GM21723 (cell line): ENCODE data around the gene BACH1.

Experiments used
- ATAC-seq: cut with Tn5 transposase; IDR thresholded peaks from one replicate; pipeline ENCODE4 v1.9.1; 2021; ENCODE audit warnings: mild to moderate bottlenecking, moderate library complexity; ENCODE audit not compliant: unreplicated experiment

BACH1 gene

GRCh38 chr21:29313662-29314408 lies 15.1 kb downstream of the BACH1 start:
- no peak for ATAC-seq

DNA sequence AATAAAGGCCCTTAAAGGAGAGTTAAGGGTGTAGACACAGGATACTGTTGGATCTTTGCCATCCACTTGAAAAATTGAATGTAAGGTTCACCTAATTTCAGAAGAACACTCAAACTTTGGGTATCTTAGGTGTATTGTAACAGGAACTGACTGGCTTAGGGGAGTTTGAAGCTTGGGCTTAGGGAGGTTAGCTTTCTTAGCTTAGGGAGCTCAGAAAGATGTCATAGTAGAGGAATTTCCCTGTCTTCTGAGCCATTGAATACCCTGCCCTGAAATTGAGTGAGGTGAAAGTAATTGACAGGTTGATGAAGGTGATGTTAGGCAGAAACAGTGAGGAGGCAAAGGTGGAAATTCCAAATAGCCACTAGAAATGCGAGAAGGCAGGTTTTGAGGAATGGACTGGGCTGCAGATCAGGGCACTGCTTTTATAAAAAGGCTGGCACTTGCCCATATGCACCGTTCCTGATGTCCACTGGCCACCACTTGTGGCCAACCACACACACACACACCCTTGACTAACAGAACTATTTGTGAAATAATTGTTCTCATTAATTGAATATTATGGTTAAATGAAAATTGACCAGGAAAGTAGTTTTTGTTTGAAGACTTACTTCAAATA lies 16.5 kb downstream of the BACH1 start:
- ATAC-seq: no peak

DNA sequence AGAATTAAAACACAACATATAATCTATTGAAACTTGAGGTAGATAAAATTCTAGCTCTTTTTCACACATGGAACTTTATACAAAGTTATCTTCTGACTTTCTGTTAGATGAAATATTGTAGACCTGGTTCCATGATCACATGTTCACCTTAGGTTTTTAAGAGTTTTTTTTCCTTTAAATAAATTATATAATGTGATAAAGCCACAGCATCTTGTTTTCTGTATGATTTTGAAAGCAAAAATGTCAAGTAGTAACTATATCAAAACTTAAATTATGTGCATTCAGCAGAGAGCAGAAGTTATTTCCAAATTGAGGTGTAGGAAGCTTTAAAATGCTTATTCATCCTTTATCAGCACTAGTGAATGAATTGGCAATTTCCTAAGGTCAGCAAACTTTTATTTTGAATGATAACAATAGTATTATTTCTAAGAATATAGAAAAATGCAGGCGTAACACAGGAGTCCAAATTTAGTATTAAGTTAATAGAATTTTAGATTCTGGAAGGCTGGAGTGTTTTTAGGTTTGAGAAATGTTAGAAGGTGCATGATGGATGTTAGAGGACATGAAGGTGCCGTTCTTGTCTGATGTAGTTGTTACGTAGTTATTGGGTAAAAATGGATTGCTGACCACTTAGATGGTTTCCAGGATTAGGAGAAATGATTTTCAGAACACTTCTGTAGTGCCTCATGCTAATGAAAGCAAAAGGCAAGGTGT lies 17.5 kb downstream of the BACH1 start:
- no peak for ATAC-seq

- no peak for ATAC-seq
Measured at GRCh38 chr21:29316806-29317205, 18.1 kb downstream of the BACH1 start.

DNA sequence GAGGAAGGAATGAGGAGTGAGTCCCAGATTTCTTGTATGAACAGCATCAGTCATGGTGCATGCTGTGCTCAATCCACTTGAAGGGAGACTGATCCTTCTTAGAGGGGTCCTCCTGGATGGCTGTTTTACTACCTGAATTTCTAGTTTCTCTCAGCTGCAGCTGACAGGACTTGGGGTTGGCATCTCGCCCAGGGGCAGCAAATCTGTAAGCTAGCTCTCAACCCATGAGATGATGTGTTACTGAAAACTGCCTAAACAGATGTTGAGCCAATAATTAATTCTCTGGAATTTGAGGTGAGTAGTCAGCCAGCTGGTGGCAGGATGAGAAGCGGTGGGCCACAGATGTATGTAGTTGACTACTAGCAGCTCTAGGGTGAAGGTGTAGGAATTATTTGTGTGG lies 19.6 kb downstream of the BACH1 start:
- no peak for ATAC-seq

DNA sequence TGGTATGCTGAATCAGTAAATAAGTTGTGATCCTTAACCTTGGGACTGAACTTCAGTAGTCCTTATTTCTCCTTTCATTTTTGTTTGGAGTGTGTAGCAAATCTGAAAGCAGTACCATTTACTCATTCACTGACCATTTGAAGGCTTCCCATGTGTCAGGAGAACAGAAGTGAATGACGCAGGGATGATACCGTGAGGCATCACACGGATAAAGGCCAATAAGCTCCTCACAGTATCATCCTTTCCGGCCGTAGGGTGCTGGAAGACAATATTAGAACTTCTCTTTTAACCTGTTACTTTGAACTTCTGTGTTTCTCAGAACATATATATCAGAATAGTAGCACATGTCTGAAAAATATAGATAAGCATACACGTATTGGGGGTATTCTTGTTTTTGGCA lies 21.3 kb downstream of the BACH1 start:
- no peak for ATAC-seq

DNA sequence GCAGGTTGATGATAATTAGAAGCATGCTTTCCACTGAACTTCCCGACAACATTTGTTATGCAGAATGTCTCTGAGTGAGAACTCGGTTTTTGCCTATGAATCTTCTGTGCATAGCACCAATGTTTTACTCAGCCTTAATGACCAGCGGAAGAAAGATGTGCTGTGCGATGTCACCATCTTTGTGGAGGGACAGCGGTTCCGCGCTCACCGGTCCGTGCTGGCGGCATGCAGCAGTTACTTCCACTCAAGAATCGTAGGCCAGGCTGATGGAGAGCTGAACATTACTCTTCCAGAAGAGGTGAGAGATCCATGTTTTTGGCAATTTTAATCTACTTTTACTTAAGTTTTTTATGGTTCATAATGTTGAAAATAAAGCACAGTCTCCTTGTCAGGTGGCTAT lies 22.5 kb downstream of the BACH1 start:
- no peak for ATAC-seq

DNA sequence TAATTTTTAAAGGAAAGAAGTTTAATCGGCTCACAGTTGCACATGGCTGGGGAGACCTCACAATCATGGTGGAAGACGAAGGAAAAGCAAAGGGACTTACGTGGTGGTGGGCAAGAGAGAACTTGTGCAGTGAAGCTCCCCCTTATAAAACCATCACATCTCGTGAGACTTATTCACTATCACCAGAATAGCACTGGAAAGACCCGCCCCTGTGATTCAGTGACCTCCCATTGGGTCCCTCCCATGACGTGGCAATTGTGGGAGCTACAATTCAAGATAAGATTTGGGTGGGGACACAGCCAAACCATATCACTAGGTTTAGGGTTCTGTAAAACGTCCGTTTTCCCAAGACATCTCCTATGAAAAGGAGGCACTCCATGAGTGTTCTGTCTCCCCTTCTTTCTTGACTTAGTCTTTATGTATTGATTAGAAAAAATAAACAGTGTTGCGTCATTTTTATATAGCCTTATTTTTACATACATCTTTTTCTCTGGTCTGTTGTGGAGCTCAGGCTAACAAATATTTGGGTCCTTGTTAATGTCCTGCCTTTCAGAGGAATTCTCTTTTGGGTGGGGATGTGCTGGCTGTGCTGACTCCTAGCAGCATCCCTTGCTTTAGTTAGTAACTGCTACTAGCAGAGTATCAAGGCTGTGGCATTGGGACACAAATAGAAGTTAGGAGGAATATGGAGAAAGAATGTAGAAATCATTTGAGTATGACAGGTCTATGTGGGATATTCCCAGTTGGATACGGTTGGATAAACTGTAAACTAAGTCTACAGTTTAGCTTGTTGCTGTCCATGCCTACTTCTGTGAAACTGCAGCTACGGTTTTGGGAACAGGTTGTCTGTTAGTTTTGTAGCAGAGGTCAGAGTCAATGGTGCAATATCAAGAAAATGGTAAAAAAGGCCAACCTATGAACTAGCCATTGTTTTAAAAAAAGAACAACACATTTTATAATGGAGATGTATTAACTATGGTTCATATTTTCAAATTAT lies 23.5 kb downstream of the BACH1 start:
- no peak for ATAC-seq

GRCh38 chr21:29323189-29323588 lies 24.5 kb downstream of the BACH1 start:
- no peak for ATAC-seq

- no peak for ATAC-seq
Measured at GRCh38 chr21:29326914-29327554, 28.3 kb downstream of the BACH1 start.

- no peak for ATAC-seq
Measured at GRCh38 chr21:29329406-29329805, 30.7 kb downstream of the BACH1 start.

DNA sequence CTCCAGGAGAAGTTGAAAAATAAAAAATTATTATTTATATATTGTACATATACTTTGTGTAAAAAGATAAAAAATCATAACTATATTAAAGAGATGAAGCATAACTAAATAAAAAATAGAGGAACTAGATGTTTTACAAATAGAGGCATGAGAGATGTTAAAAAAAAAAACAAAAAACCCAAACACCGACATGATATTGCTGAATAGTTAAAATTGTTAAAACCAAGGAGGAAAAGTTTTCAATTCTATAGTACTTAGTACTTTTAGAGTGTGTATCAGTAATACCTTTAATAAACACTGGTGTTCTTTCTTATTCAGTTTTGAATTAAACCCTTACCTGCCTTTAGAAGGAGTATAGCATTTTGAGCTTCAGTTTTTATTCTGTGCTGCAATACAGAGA lies 32.1 kb downstream of the BACH1 start:
- ATAC-seq: no peak

DNA sequence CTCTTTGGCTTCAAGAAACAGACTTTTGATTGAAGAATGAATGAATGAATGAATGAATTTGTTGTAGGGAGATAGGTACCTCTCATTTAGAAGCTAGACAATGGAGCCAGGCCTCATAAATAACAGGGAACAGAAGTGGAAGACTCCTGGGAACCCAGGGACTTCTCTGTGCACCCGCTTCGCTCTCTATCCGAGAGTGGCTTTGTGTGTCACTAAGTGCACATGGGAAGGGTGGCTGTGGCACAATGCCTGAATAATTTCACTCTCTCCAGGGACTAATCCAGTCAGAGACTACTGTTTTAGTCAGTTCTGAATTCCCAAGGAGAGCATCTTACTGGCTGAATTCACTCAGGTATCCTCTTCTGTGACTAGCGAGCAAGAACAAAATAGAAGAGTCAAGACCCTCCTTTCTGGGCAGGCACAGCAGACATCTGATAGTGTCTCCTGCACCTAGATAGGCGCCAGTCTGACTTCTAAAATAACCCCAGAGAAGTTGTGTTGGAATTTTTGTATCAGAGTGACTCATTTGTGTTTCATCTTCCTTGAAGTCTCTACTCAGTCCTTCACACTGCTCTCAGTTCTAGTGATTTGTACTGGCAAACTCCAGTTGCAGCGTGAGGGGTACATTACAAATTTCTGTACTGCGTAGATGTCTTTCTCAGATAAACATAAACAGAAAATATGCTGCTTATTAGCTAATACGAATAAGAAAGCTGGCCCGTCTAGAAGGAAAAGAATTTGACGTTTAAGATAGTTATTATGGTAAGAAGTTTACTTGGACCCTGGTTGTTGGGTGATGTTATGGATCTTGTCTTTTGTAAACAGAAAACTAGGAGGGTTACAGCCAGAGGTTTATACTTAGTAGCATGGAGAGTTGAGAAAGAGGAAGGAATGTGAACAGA lies 34.0 kb downstream of the BACH1 start:
- no peak for ATAC-seq

DNA sequence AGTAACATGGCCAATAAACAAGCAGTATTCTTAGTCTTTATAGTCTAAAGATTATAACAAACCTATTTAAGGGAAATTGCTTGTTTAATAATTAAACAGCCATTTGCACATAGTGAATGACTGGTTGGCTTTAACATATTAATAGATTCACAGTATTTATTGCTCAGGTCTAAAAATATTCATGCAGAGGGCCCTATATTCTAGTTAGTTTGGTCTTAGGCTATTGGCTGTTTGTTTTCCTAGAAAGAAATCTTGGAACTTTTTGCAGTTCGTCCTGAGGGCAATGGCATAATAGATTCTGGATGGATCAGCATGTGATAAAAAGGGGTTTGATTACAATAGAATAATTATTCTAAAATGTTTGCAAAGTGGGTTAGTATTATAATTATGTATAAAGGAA lies 34.7 kb downstream of the BACH1 start:
- ATAC-seq: no peak

GRCh38 chr21:29334717-29335428 lies 36.2 kb downstream of the BACH1 start:
- ATAC-seq: no peak

- no peak for ATAC-seq
Measured at GRCh38 chr21:29335720-29336119, 37.0 kb downstream of the BACH1 start.

GRCh38 chr21:29338256-29338655 lies 39.5 kb downstream of the BACH1 start:
- ATAC-seq: no peak

DNA sequence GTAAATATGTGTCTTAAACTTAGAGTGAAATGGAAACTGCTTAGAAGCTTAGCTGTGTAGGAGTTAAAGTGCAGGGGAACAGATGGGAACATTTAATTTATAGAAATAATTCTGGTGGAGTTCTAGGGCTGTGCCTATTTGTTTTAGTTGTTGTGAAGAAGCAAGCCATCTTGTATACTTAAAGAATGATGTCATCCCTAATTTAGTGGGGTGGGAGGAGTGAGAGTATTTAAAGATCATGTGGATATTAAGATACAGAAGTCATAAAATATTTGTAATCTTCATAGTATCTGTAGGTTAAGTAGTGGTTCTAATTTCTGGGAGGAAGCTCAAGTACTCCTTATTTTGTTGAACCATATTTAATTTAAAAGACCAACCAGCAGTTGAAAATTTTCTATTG lies 41.5 kb downstream of the BACH1 start:
- ATAC-seq: no peak
